ENCODE measurements around the gene CCDC185. TPM values are rescaled to one million over a fixed set of nuclear protein-coding genes. Genes with fewer than 3 reads are reported as not detected.

Gene CCDC185
- total and polyA plus RNA-seq, 2 donors (not counting 1 experiment from before 2014, with no cell fraction given), result not detected

- ChIA-PET CTCF (no interaction called here), POLR2A (no interaction called here)
- H3K4me1 ChIP-seq (ENCODE audit: control insufficient read depth in 2 of 2, insufficient read depth in 2 of 2, low read length in 2 of 2), result no peaks in the 10 kb centered on the region
- intact Hi-C loops (cut with micrococcal nuclease), result no loop called here
- H3K4me3 ChIP-seq (ENCODE audit: control extremely low read depth in 1 of 5, extremely low read depth in 1 of 5, insufficient read depth in 1 of 5, low read depth in 2 of 5, low read length in 4 of 5), result no peak overlapping the region
- H2AFZ ChIP-seq (ENCODE audit: insufficient read depth, low read depth, low read length, poor library complexity, severe bottlenecking), result no peak overlapping the region
- H3K27ac ChIP-seq (ENCODE audit: low read length in 2 of 2), result no peak overlapping the region
- TF ChIP-seq CTCF (IDR thresholded peaks at IDR 0.05) (no peak), EZH2 (IDR thresholded peaks at IDR 0.05; ENCODE audit: borderline replicate concordance, insufficient read depth, low read depth, low read length, poor library complexity, severe bottlenecking) (no peak)
- H4K20me1 ChIP-seq (ENCODE audit: control insufficient read depth, insufficient read depth, low read length, poor library complexity, severe bottlenecking), result no peaks in the 10 kb centered on the region
- peaks cover 0 to 8% (median 0%) of the 10 kb centered on the region in 4 experiments for H3K27me3 ChIP-seq (replicated peaks in 1 of 4; ENCODE audit: control extremely low read depth in 1 of 4, control insufficient read depth in 3 of 4, insufficient read depth in 4 of 4, low read length in 3 of 4)
- no peak overlapping the region for H3K4me2 ChIP-seq (replicated peaks; ENCODE audit: low read depth, low read length, poor library complexity, severe bottlenecking)
- Mint-ChIP-seq H3K4me3 (no peak overlapping the region), H3K27me3 (peaks cover 39% of the 10 kb centered on the region), H3K27ac (no peak overlapping the region), H3K4me1 (no peaks in the 10 kb centered on the region), H3K9me3 (ENCODE audit: insufficient read depth) (peaks cover 3% of the 10 kb centered on the region)
- no peak for ATAC-seq (ENCODE audit: low read depth)
- H3K36me3 ChIP-seq (replicated peaks in 1 of 2; ENCODE audit: control extremely low read depth in 1 of 2, control insufficient read depth in 1 of 2, extremely low read depth in 1 of 2, insufficient read depth in 2 of 2, low read length in 1 of 2), result no peaks in the 10 kb centered on the region
- no peak for DNase-seq
- no peaks in the 10 kb centered on the region for H3K79me2 ChIP-seq (ENCODE audit: control insufficient read depth, insufficient read depth, low read length)
- peaks cover 2 to 6% (median 6%) of the 10 kb centered on the region in 3 donors for H3K9me3 ChIP-seq (ENCODE audit: control extremely low read depth in 1 of 3, control insufficient read depth in 2 of 3, insufficient read depth in 1 of 3, low read length in 2 of 3)
- H3K9ac ChIP-seq (ENCODE audit: low read length), result no peak overlapping the region
Observed at GRCh38 chr1:223378754-223379153, 14.5 kb upstream of the CCDC185 start.

- H3K4me3 ChIP-seq (ENCODE audit: control extremely low read depth in 1 of 5, extremely low read depth in 1 of 5, insufficient read depth in 1 of 5, low read depth in 2 of 5, low read length in 4 of 5), result no peak overlapping the region
- H3K36me3 ChIP-seq (replicated peaks in 1 of 2; ENCODE audit: control extremely low read depth in 1 of 2, control insufficient read depth in 1 of 2, extremely low read depth in 1 of 2, insufficient read depth in 2 of 2, low read length in 1 of 2), result no peaks in the 10 kb centered on the region
- 73% methylated on average over 2 of the region's 2 CpGs for WGBS (ENCODE audit: insufficient coverage)
- no peak overlapping the region for H3K9ac ChIP-seq (ENCODE audit: low read length)
- H3K4me1 Mint-ChIP-seq, result no peaks in the 10 kb centered on the region
- no peak overlapping the region for H3K4me2 ChIP-seq (replicated peaks; ENCODE audit: low read depth, low read length, poor library complexity, severe bottlenecking)
- no peaks in the 10 kb centered on the region for H3K4me1 ChIP-seq (ENCODE audit: control insufficient read depth in 2 of 2, insufficient read depth in 2 of 2, low read length in 2 of 2)
- H3K27me3 Mint-ChIP-seq, result peaks cover 35% of the 10 kb centered on the region
- no peak overlapping the region for H3K27ac Mint-ChIP-seq
- DNase-seq (no peak), ATAC-seq (ENCODE audit: low read depth) (no peak)
- H3K27ac ChIP-seq (ENCODE audit: low read length in 2 of 2), result no peak overlapping the region
- no peak overlapping the region for H2AFZ ChIP-seq (ENCODE audit: insufficient read depth, low read depth, low read length, poor library complexity, severe bottlenecking)
- TF ChIP-seq EZH2 (IDR thresholded peaks at IDR 0.05; ENCODE audit: borderline replicate concordance, insufficient read depth, low read depth, low read length, poor library complexity, severe bottlenecking) (no peak), CTCF (IDR thresholded peaks at IDR 0.05) (no peak)
- CTCF ChIA-PET, result no interaction called here
- H4K20me1 ChIP-seq (ENCODE audit: control insufficient read depth, insufficient read depth, low read length, poor library complexity, severe bottlenecking), result no peaks in the 10 kb centered on the region
- POLR2A ChIA-PET, result no interaction called here
- H3K27me3 ChIP-seq (replicated peaks in 1 of 4; ENCODE audit: control extremely low read depth in 1 of 4, control insufficient read depth in 3 of 4, insufficient read depth in 4 of 4, low read length in 3 of 4), result peaks cover 0 to 6% (median 0%) of the 10 kb centered on the region in 4 experiments
- no peaks in the 10 kb centered on the region for H3K9me3 ChIP-seq (ENCODE audit: control extremely low read depth in 1 of 3, control insufficient read depth in 2 of 3, insufficient read depth in 1 of 3, low read length in 2 of 3)
- intact Hi-C loops (cut with micrococcal nuclease), result no loop called here
- no peaks in the 10 kb centered on the region for H3K9me3 Mint-ChIP-seq (ENCODE audit: insufficient read depth)
- H3K79me2 ChIP-seq (ENCODE audit: control insufficient read depth, insufficient read depth, low read length), result no peaks in the 10 kb centered on the region
- no peak overlapping the region for H3K4me3 Mint-ChIP-seq
Observed at GRCh38 chr1:223386013-223386412, 7.2 kb upstream of the CCDC185 start.

All from B cell (primary cell).